Hematopoietic multipotent progenitor cell treated with erythropoietin and hydrocortisone succinate and interleukin-3 and kit ligand, for 17 days (in vitro differentiated cells): ENCODE measurements around the gene TPCN1.

Source experiments
- DNase-seq: peaks from one replicate; pipeline ENCODE4 v3.0.0-alpha.2; 2015; ENCODE audit warnings: low spot score

The TPCN1 gene

GRCh38 chr12:113286712-113287111 is 65.4 kb downstream of the TPCN1 start:
- no peak for DNase-seq

- DNase-seq, result no peak
Observed at GRCh38 chr12:113287146-113287898, 66.1 kb downstream of the TPCN1 start.

DNA sequence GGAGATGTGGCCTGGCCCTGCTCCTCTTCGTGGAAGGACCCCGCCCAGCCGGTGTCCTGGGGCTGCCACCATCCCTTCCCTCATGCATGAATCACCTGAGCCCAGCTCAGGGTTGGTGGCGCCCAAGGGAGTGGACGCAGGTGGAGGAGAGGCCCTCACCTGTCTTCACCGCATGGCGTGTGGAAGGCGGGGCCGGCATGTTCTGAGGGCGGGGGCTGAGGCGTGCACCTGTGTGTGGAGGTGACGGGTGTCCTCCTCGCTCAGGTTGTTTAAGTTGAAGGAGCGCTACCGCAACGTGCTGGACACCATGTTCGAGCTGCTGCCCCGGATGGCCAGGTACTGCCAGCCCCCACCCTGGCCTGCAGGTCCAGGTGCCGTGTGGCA is 66.6 kb downstream of the TPCN1 start:
- no peak for DNase-seq

- no peak for DNase-seq
Observed at GRCh38 chr12:113289361-113289760, 68.1 kb downstream of the TPCN1 start.

- DNase-seq, result peak; percentile 57
Observed at GRCh38 chr12:113290506-113290905, 69.2 kb downstream of the TPCN1 start.

GRCh38 chr12:113291586-113291985 is 70.3 kb downstream of the TPCN1 start:
- DNase-seq, result no peak

DNA sequence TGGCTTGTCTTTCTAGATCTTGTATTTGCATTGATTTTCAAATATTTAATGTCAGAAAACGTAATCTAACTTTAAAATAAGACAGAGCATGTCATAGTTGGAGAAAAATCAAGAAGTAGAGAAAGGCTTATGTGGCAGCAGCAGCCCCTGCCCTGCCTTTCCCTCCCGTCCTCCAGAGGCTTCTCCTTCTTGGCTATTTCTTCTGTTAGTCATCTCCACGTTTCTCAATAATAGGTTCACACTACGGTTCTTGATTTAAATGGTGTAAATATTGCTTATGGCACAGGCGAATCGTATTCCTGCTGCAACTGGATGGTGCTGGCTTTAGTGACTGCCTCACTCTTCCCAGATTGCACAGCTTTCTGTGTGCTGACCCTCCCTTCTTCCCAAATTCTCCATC is 70.8 kb downstream of the TPCN1 start:
- no peak for DNase-seq

- DNase-seq, result no peak
Observed at GRCh38 chr12:113292547-113292946, 71.3 kb downstream of the TPCN1 start.

- DNase-seq, result no peak
Observed at GRCh38 chr12:113293100-113293499, 71.8 kb downstream of the TPCN1 start.

GRCh38 chr12:113295886-113296556 is 74.8 kb downstream of the TPCN1 start:
- DNase-seq, result no peak

DNA sequence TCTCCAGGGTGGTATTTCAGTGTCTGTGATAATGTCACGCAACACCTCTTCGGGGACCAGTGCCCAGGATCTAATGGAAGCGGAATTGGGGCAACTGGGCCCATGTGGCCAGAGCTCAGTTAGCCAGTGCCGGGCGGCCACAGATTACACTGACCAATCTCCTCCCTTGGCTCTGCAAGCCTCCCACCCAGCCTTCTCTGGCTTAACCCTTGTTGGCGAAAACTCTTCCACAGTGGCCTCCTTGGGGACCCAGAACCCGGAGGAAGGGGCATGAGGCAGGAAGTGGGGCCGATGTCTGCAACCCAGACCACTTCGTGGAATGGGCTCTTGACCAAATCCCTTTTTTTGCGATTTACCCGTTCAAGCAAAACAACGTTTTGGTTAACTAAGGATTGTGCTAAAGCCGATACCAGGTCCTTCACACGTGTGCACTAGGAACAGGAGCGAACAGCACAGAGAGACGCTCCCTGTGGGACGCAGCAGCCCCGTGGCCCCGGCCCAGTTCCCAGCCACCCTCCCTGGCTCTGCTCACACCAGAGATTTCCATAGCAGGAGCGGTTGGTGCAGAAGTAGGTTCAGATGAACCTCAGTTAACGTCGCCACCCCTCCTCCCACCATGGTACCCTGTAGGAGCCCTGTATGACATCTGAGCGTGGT is 75.4 kb downstream of the TPCN1 start:
- no peak for DNase-seq

DNA sequence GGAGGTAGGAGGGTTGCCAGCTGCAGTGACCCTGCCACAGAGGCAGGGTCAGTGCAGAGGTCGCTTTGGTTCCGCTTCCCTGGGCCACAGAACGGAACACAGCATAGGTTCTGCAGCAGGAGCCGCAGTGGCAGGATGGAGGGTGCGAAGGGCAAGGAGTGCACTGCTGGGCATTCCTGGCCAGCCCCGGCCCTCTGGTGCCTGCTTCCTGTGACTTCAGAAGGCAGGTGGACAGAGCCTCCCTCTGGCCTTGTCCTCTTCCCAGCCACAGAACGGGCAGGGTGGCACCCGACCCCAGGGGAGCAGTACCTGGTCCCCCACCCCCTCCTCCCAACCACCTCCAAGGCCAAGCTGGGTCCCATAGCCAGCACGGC is 75.9 kb downstream of the TPCN1 start:
- DNase-seq, result no peak

- DNase-seq, result no peak
Observed at GRCh38 chr12:113297621-113298471, 76.6 kb downstream of the TPCN1 start.

DNA sequence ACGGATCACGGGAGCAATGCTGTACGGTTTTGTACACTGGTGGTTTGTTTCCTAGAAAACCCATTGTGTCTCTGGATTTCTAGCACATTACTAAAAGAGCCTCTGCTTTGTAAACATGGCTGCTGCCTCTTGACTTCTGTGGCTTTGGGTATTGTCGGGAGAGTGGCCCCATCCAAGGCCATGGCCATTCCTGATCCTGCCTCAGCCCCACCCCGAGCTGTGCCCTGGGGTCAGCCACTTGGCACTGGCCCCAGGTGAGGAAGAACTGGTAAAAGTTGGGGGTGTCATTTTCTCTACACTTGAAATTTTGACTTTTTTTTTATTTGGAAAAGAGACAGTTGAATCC is 77.2 kb downstream of the TPCN1 start:
- DNase-seq, result no peak

GRCh38 chr12:113298861-113299545 is 77.7 kb downstream of the TPCN1 start:
- DNase-seq, result no peak

GRCh38 chr12:113299619-113300237 is 78.5 kb downstream of the TPCN1 start:
- DNase-seq, result no peak

- no peak for DNase-seq
Observed at GRCh38 chr12:113301811-113302210, 80.5 kb downstream of the TPCN1 start.

GRCh38 chr12:113302466-113302865 is 81.2 kb downstream of the TPCN1 start:
- DNase-seq, result no peak

DNA sequence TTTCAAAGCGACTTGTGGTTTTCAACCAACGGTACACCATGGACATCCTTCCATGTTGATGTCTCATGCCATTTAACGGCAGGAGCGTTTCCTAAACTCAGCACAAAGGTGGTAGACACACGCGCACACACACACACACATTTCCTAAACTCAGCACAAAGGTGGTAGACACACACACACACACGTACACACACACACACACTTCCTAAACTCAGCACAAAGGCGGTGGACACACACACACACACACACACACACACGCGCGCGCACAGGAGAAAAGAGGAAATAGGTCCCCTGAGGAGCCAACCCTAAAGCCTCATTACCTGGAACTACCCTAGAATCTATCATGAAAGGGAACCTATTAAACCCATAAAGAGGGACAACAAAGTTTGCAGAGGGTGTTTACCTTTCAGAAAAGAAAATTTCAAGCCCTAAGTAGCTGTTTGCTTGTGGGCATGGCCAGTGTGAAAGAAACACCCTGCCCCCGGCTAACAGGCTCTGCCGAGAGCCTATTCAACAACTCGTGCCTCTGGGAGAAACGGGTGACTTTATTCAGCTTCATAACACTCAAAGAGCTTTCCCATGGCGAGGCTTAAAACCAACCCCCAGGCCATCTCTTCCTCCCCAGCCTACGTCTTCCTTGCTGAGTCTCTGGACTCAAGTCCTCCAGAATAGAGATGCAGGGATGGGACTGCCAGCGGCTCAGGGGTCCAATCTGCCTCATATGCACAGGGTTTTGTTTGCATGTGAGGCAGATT is 81.8 kb downstream of the TPCN1 start:
- DNase-seq, result no peak

- no peak for DNase-seq
Observed at GRCh38 chr12:113305281-113305856, 84.1 kb downstream of the TPCN1 start.
